HG03469 (cell line): ENCODE data around the gene AGO4.
"Not testable (repeated sequence)": the region's sequence is repeated elsewhere in the genome, so short reads cannot be mapped to it uniquely, and the experiment has no call there.

ENCODE experiments used
- ATAC-seq: cut with Tn5 transposase; IDR thresholded peaks from one replicate; pipeline ENCODE4 v1.9.1; 2021; ENCODE audit warnings: mild to moderate bottlenecking, moderate library complexity, moderate number of reproducible peaks; ENCODE audit not compliant: unreplicated experiment

AGO4 gene

GRCh38 chr1:35810096-35810881 is 2.5 kb downstream of the AGO4 start:
- ATAC-seq = no peak

GRCh38 chr1:35812754-35813153 is 4.9 kb downstream of the AGO4 start:
- ATAC-seq = not testable (repeated sequence)

DNA sequence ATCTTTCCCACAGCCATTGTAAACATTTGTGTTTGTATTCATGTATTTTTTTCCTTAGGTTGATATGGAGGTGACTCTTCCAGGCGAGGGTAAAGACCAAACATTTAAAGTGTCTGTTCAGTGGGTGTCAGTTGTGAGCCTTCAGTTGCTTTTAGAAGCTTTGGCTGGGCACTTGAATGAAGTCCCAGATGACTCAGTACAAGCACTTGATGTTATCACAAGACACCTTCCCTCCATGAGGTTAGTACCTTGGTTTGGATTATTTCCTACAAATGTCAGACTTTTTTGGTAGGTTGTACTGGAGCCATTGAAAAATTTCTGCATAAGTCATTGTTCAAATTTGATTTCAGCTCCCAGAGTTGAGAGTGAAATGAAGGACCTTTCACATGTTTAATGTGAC is 17.4 kb downstream of the AGO4 start:
- no peak for ATAC-seq

GRCh38 chr1:35832276-35832905 is 24.6 kb downstream of the AGO4 start:
- ATAC-seq = no peak

- no peak for ATAC-seq
These were observed 25.6 kb downstream of the AGO4 start for GRCh38 chr1:35833395-35833794.

DNA sequence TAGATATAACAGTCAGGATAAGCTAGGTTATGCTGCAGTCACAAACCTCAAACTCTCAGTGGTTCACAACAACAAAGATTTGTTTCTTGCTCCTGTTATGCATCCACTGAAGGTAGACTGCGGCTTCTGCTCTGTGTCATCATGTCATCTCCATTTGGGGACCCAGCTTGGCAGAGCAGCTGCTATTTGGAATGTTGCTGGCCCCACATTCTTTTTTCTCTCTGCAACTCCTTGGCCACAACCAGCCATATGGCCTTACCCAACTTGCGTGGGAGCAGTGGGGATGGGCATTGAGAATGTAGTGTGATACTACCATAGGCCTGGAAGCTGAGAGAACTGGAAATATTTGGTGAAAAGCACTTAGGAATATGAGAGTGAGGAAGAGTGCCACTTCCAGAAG is 26.4 kb downstream of the AGO4 start:
- ATAC-seq = no peak

GRCh38 chr1:35835398-35835797 is 27.6 kb downstream of the AGO4 start:
- no peak for ATAC-seq

GRCh38 chr1:35836734-35837133 is 28.9 kb downstream of the AGO4 start:
- ATAC-seq = no peak

DNA sequence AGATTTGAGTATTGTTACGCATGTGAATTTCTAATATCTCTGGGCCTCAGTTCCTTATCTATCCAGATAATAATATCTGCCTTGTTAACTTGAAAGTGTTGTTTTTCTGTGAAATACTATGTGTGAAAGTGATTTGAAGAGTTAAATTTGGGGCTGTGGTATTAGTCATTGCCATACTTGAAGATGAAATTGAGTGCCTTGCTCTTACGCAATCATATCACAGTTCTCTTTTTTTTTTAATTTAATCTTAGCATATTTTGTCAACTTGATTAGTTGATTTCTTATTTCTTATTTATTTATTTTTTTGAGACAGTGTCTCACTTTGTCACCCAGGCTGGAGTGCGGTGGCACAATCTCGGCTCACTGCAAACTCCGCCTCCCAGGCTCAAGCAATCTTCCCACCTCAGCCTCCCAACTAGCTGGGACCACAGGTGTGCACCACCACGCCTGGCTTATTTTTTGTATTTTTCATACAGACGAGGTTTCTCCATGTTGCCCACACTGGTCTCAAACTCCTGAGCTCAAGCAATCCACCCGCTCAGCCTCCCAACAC is 31.0 kb downstream of the AGO4 start:
- no peak for ATAC-seq

DNA sequence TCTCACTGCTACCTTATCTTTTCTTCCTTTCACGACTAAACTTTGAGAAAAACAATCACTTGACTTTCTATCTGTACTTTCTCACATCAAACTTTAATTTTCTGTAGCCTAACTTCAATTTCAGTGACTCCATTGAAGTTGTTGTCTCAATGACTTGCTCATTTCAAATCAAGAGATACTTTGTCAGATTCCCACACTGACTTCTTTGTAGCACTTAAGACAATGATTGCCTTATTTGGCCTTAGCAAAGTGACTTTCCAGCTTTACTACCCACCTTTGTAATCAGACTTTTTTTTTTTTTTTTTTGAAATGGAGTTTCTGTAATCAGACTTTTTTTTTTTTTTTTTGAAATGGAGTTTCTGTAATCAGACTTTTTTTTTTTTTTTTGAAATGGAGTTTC is 37.0 kb downstream of the AGO4 start:
- ATAC-seq = no peak

- ATAC-seq = no peak
These were observed 38.0 kb downstream of the AGO4 start for GRCh38 chr1:35845766-35846165.

DNA sequence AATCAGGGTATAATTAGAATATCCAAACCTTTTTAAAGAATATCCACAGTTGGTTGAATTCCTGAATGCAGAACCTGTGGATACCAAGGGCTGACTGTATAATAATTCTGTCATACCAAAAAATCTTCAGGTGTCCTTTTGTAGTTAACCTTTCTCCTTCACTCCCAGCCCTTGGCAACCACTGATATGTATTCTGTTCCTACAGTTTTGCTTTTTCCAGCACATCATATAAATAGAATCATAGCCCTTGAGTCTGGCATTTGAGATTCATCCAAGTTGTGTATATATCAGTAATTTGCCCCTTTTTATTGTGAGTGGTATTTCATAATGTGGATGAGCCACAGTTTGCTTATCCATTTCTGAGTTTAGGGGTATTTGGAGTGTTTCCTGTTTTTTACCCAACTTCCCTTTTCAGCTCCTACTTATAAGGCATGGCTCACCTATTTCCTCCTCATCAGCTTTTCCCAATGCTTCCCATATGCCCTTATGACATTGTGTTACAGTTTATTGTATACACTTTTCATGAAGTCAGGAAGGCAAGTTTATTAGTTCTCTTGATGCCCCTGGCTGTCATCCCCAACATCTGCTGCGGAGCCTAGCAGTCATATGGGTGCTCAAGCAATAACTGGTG is 40.2 kb downstream of the AGO4 start:
- ATAC-seq = no peak

GRCh38 chr1:35850051-35850450 is 42.2 kb downstream of the AGO4 start:
- ATAC-seq = no peak

DNA sequence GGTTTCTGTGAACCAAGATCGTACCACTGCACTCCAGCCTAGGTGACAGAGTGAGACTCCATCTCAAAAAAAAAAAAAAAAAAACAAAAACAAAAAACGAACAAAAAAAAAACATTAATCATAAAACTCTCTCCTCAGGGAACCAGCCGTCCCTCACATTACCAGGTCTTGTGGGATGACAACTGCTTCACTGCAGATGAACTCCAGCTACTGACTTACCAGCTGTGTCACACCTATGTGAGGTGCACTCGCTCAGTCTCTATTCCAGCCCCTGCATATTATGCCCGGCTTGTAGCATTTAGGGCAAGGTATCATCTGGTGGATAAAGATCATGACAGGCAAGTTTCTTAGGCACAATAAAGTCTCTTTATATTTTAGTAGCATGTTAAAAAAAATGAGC is 42.9 kb downstream of the AGO4 start:
- no peak for ATAC-seq

- no peak for ATAC-seq
These were observed 43.5 kb downstream of the AGO4 start for GRCh38 chr1:35851132-35851869.

- ATAC-seq = no peak
These were observed 44.4 kb downstream of the AGO4 start for GRCh38 chr1:35852241-35852640.

GRCh38 chr1:35854989-35855700 is 47.3 kb downstream of the AGO4 start:
- no peak for ATAC-seq

- ATAC-seq = no peak
These were observed 49.1 kb downstream of the AGO4 start for GRCh38 chr1:35856964-35857363.

DNA sequence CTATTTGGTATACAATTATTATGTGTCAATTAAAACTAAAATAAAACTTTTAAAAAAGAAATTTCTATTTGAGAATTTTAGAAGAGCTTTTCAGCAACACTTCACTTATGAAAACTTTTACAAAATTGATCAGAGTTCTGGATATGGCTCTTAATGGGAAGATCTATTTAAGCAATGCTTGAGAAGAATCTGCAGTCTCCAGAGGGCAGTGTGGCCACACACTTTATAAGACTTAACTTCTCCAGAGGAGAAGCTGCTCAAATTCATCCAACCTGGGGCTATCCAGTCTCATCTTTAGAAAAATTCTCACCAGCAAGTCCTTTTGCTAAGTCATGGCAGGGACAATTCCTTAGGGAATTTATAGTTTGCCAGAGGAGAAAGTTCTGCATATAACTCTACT is 50.0 kb downstream of the AGO4 start:
- ATAC-seq = no peak

- no peak for ATAC-seq
These were observed 52.9 kb downstream of the AGO4 start for GRCh38 chr1:35860696-35861095.

GRCh38 chr1:35863136-35863535 is 55.3 kb downstream of the AGO4 start:
- ATAC-seq = no peak
